CD4-positive, alpha-beta memory T cell (primary cell): ENCODE measurements around the gene INPP1. TPM values are rescaled to one million over a fixed set of nuclear protein-coding genes. Genes with fewer than 3 reads are reported as not detected.

ENCODE experiments used
- CTCF ChIA-PET: fragments of 350-600 bp; sonication (Branson Sonifier 250); formaldehyde crosslinking; loops from one replicate; lab custom pipeline; 2021; ENCODE audit warnings: inconsistent platforms; ENCODE audit not compliant: partially characterized antibody; lab: Charles Lee
- POLR2A ChIA-PET: fragments of 350-600 bp; sonication (Branson Sonifier 250); formaldehyde crosslinking; loops from one replicate; lab custom pipeline; 2021; ENCODE audit not compliant: partially characterized antibody; lab: Charles Lee
- DNase-seq, 5 donors: peaks; one replicate each; pipeline versions ENCODE4 v3.0.0 to v3.0.0-alpha.2; 2020 to 2022; ENCODE audit warnings: mixed read lengths in 1 of 5
- H3K27ac ChIP-seq: one replicate; pipeline ENCODE4 v1.7.0; 2013; ENCODE audit warnings: low read depth, low read length
- H3K27me3 ChIP-seq: 2 replicates; pipeline ENCODE4 v1.7.0; 2013; ENCODE audit warnings: mild to moderate bottlenecking, low read length, moderate library complexity; ENCODE audit not compliant: insufficient read depth
- H3K36me3 ChIP-seq: 2 replicates; pipeline ENCODE4 v1.7.0; 2013; ENCODE audit warnings: mild to moderate bottlenecking, low read length, moderate library complexity; ENCODE audit not compliant: insufficient read depth
- H3K4me1 ChIP-seq: 2 replicates; pipeline ENCODE4 v1.7.0; 2013; ENCODE audit warnings: mild to moderate bottlenecking, low read length, moderate library complexity; ENCODE audit not compliant: insufficient read depth
- H3K4me3 ChIP-seq, 2 donors: one replicate each; pipeline ENCODE4 v1.7.0; 2013; ENCODE audit warnings: low read length in 2 of 2, mild to moderate bottlenecking in 1 of 2
- H3K9me3 ChIP-seq, 2 donors: one replicate each; pipeline ENCODE4 v1.7.0; 2013; ENCODE audit warnings: low read length in 2 of 2, control low read depth in 1 of 2; ENCODE audit not compliant: control insufficient read depth in 1 of 2
- H3K27ac Mint-ChIP-seq, 7 donors: one replicate each; pipeline ENCODE4 v1.8.0; 2020 to 2021; ENCODE audit warnings: mixed read lengths in 7 of 7, mild to moderate bottlenecking in 6 of 7, inconsistent platforms in 3 of 7, moderate library complexity in 3 of 7
- H3K27me3 Mint-ChIP-seq, 2 donors: one replicate each; pipeline ENCODE4 v1.8.0; 2020 to 2021; ENCODE audit warnings: mixed read lengths in 2 of 2
- H3K36me3 Mint-ChIP-seq, 2 donors: one replicate each; pipeline ENCODE4 v1.8.0; 2020 to 2021; ENCODE audit warnings: mixed read lengths in 2 of 2, inconsistent platforms in 1 of 2, mild to moderate bottlenecking in 1 of 2
- H3K4me1 Mint-ChIP-seq, 4 donors: one replicate each; pipeline ENCODE4 v1.8.0; 2020 to 2021; ENCODE audit warnings: mixed read lengths in 4 of 4, mild to moderate bottlenecking in 1 of 4
- H3K4me3 Mint-ChIP-seq, 8 donors: one replicate each; pipeline ENCODE4 v1.8.0; 2020 to 2021; ENCODE audit warnings: mixed read lengths in 8 of 8, mild to moderate bottlenecking in 7 of 8, moderate library complexity in 6 of 8, inconsistent platforms in 3 of 8
- H3K9me3 Mint-ChIP-seq, 8 donors: one replicate each; pipeline ENCODE4 v1.8.0; 2020 to 2021; ENCODE audit warnings: mixed read lengths in 8 of 8, mild to moderate bottlenecking in 5 of 8, inconsistent platforms in 3 of 8, moderate library complexity in 1 of 8
- intact Hi-C: fragments of 100-400 bp; cut with micrococcal nuclease; formaldehyde crosslinking; loops from one replicate; pipeline ENCODE4 v1.15.1; 2023
- polyA plus RNA-seq, 2 donors: library from polyadenylated mRNA; unstranded; fragments of 300-500 nt; fragmentation: Illumina TruSeq; gene quantifications; one replicate each; pipeline ENCODE4 v1.2.3, GENCODE V29; 2021
- total RNA-seq, 2 experiments: library from RNA; stranded (reverse); gene quantifications; one replicate each; pipeline ENCODE4 v1.2.3, GENCODE V29; 2021

INPP1 gene
- total and polyA plus RNA-seq, 4 experiments from 2014 or later = 3.1 to 3.7 (median 3.3) TPM

DNA sequence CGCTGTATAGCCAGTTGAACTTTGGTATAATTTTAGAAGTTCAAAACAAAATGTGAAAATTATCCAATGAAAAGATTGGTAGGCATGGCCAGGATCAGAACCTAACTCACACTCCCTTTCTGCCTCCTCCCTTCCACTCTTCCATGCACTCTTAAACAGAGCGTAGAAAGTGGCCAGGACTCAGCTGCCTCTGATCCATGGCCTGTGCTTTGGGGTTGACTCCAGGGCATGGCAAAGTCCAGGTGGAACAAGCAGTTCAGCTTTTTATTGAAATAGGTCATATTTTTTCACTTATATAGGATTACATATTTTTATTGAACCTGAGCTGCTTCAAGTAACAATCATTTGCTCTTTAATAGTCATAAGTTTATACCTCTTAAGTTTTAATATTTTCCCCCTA is 26.2 kb downstream of the INPP1 start:
- no peaks in the 10 kb centered on the region for H3K4me1 ChIP-seq
- no peaks in the 10 kb centered on the region for H3K27me3 ChIP-seq
- peaks cover 27 to 34% of the 10 kb centered on the region in 2 donors for H3K36me3 Mint-ChIP-seq
- H3K4me3 Mint-ChIP-seq = no peak overlapping the region
- no peaks in the 10 kb centered on the region for H3K9me3 Mint-ChIP-seq
- CTCF ChIA-PET = interaction anchor here (0.9 to 2.0 kb wide), 8 partner anchors 25 to 711 kb away, joined by 3 to 6 read pairs (median 4); no protein-coding TSS in a partner anchor
- peaks cover 13% of the 10 kb centered on the region for H3K36me3 ChIP-seq
- no peak overlapping the region for H3K4me3 ChIP-seq
- POLR2A ChIA-PET = no interaction called here
- no peaks in the 10 kb centered on the region for H3K27me3 Mint-ChIP-seq
- DNase-seq = no peak
- no peak overlapping the region for H3K27ac ChIP-seq
- no peaks in the 10 kb centered on the region for H3K9me3 ChIP-seq
- peak overlapping the region in 1 of 7 donors; percentile 24 for H3K27ac Mint-ChIP-seq
- H3K4me1 Mint-ChIP-seq = peaks cover 0 to 2% (median 0%) of the 10 kb centered on the region in 4 donors
- intact Hi-C loops = no loop called here

DNA sequence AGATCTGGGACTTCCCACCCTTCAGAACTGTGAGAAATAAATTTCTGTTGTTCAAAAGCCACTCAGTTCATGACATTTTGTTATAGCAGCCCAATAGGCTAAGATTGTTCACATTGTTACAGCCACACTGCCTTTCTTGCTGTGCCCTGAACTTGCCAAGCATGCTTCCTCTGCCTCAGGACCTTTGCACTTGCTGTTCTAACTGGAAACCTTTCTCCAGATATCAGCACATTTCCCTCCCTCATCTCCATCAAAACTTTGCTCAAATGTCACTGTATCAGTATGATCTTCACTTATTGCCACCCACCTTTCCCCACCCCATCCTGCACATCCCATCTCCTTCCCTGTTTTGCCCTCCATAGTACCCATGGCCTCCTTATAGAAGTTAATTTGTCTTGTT is 32.7 kb downstream of the INPP1 start:
- no peak overlapping the region for H3K27ac ChIP-seq
- intact Hi-C loops = no loop called here

DNA sequence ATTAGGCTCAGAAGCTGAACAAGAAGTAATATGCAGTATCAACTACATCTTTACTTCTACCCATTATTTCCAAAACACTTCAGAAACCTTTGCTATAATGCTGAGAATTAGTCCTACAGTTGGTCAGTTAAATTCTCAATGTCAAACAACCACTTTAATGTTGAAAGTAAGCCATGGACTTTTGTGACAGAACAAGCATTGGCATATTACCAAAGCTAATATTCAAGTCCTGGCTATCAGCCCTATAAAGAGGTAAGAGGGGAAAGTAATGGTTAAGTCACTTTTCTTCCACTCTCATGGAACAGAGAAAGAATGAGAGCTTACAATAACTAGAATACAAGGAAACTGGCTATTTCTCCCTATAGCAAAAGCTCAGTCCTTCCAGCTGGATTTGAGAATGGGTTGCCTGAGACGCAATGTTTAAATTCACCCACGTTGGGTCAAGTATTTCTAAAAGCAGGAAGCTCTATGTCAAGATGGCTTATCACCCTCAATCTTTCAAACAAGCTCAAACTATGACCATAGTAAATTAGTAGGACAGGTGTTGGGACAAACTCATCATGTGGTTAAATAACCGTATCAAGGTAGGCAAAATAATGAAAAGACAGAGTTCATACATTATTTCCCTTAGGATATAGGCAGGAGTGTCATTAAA is 33.3 kb downstream of the INPP1 start:
- H3K9me3 Mint-ChIP-seq = no peaks in the 10 kb centered on the region
- H3K36me3 Mint-ChIP-seq = peaks cover 0 to 1% of the 10 kb centered on the region in 2 donors
- H3K27me3 Mint-ChIP-seq = no peaks in the 10 kb centered on the region
- ChIA-PET POLR2A (no interaction called here), CTCF (interaction anchor here (0.6 to 2.1 kb wide), 6 partner anchors 9 to 303 kb away, joined by 3 to 11 read pairs (median 4); no protein-coding TSS in a partner anchor)
- H3K27ac ChIP-seq = no peak overlapping the region
- intact Hi-C loops = no loop called here
- no peak overlapping the region for H3K4me3 Mint-ChIP-seq
- DNase-seq = no peak
- H3K4me1 Mint-ChIP-seq = peaks cover 0 to 2% (median 0%) of the 10 kb centered on the region in 4 donors
- no peak overlapping the region for H3K4me3 ChIP-seq
- H3K27me3 ChIP-seq = no peaks in the 10 kb centered on the region
- H3K4me1 ChIP-seq = no peaks in the 10 kb centered on the region
- no peak overlapping the region for H3K27ac Mint-ChIP-seq
- H3K36me3 ChIP-seq = no peaks in the 10 kb centered on the region
- no peaks in the 10 kb centered on the region for H3K9me3 ChIP-seq

More for the DNA sequence above, 32.7 kb downstream of the INPP1 start:
- CTCF ChIA-PET = interaction anchor here (1.1 to 2.1 kb wide), 5 partner anchors 9 to 304 kb away, joined by 3 to 11 read pairs (median 5); no protein-coding TSS in a partner anchor
- H3K27ac Mint-ChIP-seq = peak overlapping the region in 1 of 7 donors; percentile 13
- no peaks in the 10 kb centered on the region for H3K4me1 ChIP-seq
- H3K9me3 ChIP-seq = no peaks in the 10 kb centered on the region
- H3K9me3 Mint-ChIP-seq = no peaks in the 10 kb centered on the region
- H3K4me1 Mint-ChIP-seq = peaks cover 0 to 2% (median 0%) of the 10 kb centered on the region in 4 donors
- H3K27me3 Mint-ChIP-seq = no peaks in the 10 kb centered on the region
- no peaks in the 10 kb centered on the region for H3K36me3 ChIP-seq
- POLR2A ChIA-PET = no interaction called here
- H3K36me3 Mint-ChIP-seq = peaks cover 1% of the 10 kb centered on the region in 2 donors
- H3K4me3 Mint-ChIP-seq = no peak overlapping the region
- H3K4me3 ChIP-seq = no peak overlapping the region
- no peaks in the 10 kb centered on the region for H3K27me3 ChIP-seq
- no peak for DNase-seq

DNA sequence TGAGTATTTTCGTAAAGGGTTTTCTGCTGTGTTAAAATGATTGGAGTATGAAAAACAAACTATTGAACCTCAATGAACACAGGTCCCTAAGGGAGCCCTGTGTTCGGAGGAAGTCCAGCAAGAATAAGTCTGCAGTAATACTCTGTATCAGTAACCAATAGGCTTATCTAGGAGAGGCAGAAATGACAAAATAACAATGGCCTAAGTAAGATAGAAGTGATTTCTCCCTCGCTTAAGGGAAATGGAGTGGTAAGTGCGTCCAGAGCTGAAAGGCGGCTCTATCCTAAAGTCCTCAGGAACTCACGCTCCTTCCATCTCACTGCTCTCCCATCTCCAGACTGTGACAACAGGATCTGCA is 35.5 kb downstream of the INPP1 start:
- no peaks in the 10 kb centered on the region for H3K27me3 ChIP-seq
- CTCF ChIA-PET = interaction anchor here (7.2 kb wide), 1 partner anchor 299 kb away, joined by 125 read pairs; no protein-coding TSS in a partner anchor
- H3K27me3 Mint-ChIP-seq = peaks cover 0 to 1% of the 10 kb centered on the region in 2 donors

DNA sequence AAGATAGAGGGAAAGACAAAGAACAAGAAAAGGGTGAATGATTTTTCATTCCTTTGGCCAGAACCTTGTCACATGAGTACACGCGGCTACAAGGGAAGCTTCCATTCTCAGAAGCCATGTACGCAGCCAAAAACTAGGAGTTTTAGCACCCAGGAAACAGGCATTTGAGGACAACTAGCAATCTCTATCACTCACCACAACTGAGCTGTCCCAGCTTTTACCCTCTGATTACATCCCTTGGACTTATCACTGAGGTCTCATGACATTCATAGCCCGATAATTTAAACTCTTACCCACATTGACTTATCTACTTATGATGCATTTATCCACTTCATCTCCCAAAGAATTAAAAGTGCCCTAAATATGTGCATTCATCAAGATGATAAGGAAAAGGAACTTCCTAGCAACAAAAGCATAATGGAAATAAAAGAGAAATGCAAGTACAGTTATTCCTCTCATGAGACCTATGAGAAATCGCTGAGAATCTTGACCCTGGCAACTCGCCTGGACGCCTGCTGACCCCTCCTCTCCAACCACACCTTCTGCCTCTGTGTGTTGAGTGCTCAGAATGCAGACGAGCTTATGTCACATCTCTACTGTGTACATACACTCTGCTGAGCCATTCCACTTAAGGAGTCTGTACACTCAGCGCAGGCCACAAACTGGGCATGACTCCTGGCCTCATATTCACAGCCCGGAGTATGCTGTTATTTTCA is 36.0 kb downstream of the INPP1 start:
- Histone ChIP-seq H3K36me3 (no peaks in the 10 kb centered on the region), H3K4me3 (no peak overlapping the region), H3K27me3 (no peaks in the 10 kb centered on the region), H3K9me3 (no peaks in the 10 kb centered on the region), H3K27ac (no peak overlapping the region), H3K4me1 (no peaks in the 10 kb centered on the region)
- ChIA-PET CTCF (interaction anchor here (1.3 to 7.2 kb wide), 2 partner anchors 36 to 299 kb away, joined by 3 to 125 read pairs; no protein-coding TSS in a partner anchor), POLR2A (no interaction called here)
- peaks cover 0 to 1% of the 10 kb centered on the region in 2 donors for H3K27me3 Mint-ChIP-seq
- intact Hi-C loops = no loop called here
- H3K4me3 Mint-ChIP-seq = no peak overlapping the region
- H3K36me3 Mint-ChIP-seq = no peaks in the 10 kb centered on the region
- H3K9me3 Mint-ChIP-seq = no peaks in the 10 kb centered on the region
- no peak for DNase-seq
- no peak overlapping the region for H3K27ac Mint-ChIP-seq
- H3K4me1 Mint-ChIP-seq = peaks cover 0 to 3% (median 0%) of the 10 kb centered on the region in 4 donors

More for the DNA sequence above, 35.5 kb downstream of the INPP1 start:
- H3K4me1 Mint-ChIP-seq = peaks cover 0 to 3% (median 0%) of the 10 kb centered on the region in 4 donors
- H3K36me3 Mint-ChIP-seq = no peaks in the 10 kb centered on the region
- H3K4me3 Mint-ChIP-seq = no peak overlapping the region
- no peak overlapping the region for H3K27ac Mint-ChIP-seq
- intact Hi-C loops = no loop called here
- Histone ChIP-seq H3K9me3 (no peaks in the 10 kb centered on the region), H3K4me1 (no peaks in the 10 kb centered on the region), H3K36me3 (no peaks in the 10 kb centered on the region), H3K27ac (no peak overlapping the region), H3K4me3 (no peak overlapping the region)
- POLR2A ChIA-PET = no interaction called here
- DNase-seq = no peak
- H3K9me3 Mint-ChIP-seq = no peaks in the 10 kb centered on the region

DNA sequence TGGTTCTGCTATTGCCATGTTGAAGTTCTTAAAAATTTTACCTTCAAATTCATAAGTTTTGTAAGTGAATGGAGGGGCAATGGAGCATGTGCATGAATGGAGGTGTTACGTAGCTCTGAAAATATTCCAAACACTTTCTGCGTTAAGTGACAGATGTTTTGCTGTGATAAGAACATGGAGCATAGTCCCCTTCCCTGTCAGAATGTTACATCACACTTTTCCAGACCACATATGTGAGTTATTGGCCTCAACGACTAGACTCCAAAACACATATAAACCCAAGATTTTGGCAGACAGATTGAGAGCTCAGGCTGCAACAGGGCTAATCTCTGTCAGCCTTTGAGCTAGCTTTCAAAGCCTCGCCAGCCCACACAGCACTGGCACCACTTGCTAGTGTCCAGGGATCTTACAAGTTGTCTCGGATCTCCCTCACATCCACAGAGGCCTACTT is 37.6 kb downstream of the INPP1 start:
- H3K27ac ChIP-seq = no peak overlapping the region
- intact Hi-C loops = no loop called here
- no peaks in the 10 kb centered on the region for H3K36me3 Mint-ChIP-seq
- H3K4me3 ChIP-seq = no peak overlapping the region
- no peak overlapping the region for H3K4me3 Mint-ChIP-seq
- H3K27me3 Mint-ChIP-seq = peaks cover 0 to 1% of the 10 kb centered on the region in 2 donors
- H3K9me3 ChIP-seq = no peaks in the 10 kb centered on the region
- no peaks in the 10 kb centered on the region for H3K4me1 ChIP-seq
- H3K9me3 Mint-ChIP-seq = no peaks in the 10 kb centered on the region
- peaks cover 0 to 3% (median 0%) of the 10 kb centered on the region in 4 donors for H3K4me1 Mint-ChIP-seq
- no peak for DNase-seq
- ChIA-PET CTCF (interaction anchor here (1.2 to 7.2 kb wide), 3 partner anchors 34 to 470 kb away, joined by 3 to 125 read pairs (median 3); no protein-coding TSS in a partner anchor), POLR2A (interaction anchor here (1.0 kb wide), 1 partner anchor 153 kb away, joined by 3 read pairs; no protein-coding TSS in a partner anchor)
- no peaks in the 10 kb centered on the region for H3K36me3 ChIP-seq
- H3K27ac Mint-ChIP-seq = no peak overlapping the region
- H3K27me3 ChIP-seq = no peaks in the 10 kb centered on the region

DNA sequence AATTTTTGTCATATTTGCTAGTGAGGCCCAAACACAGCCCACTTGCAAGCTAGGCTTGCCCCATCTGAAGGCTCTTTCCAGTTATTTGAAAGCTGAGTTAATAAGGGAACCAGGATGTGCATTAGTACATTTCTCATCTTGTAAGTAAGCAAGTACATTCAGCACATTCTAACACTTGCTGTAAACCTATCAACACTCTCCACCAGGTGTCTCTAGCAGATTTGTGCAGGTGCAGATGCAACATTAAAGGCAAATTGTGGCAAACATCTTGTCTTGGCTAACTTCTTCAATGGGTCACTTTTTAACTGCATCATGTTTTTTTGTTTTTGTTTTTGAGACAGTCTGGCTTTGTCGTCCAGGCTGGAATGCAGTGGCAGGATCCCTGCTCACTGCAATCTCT is 39.5 kb downstream of the INPP1 start:
- Histone ChIP-seq H3K36me3 (no peaks in the 10 kb centered on the region), H3K27me3 (no peaks in the 10 kb centered on the region), H3K4me3 (no peak overlapping the region), H3K27ac (no peak overlapping the region), H3K4me1 (no peaks in the 10 kb centered on the region), H3K9me3 (no peaks in the 10 kb centered on the region)
- CTCF ChIA-PET = interaction anchor here (0.7 to 7.2 kb wide), 16 partner anchors 10 to 295 kb away, joined by 3 to 125 read pairs (median 3); no protein-coding TSS in a partner anchor
- Mint-ChIP-seq H3K9me3 (no peaks in the 10 kb centered on the region), H3K27ac (no peak overlapping the region), H3K4me1 (peaks cover 0 to 3% (median 0%) of the 10 kb centered on the region in 4 donors), H3K4me3 (no peak overlapping the region), H3K36me3 (no peaks in the 10 kb centered on the region), H3K27me3 (peaks cover 0 to 1% of the 10 kb centered on the region in 2 donors)
- DNase-seq = peak; percentile 50 to 66 (median 61)
- POLR2A ChIA-PET = interaction anchor here (1.1 to 1.5 kb wide), 2 partner anchors 24 to 26 kb away, joined by 3 to 4 read pairs; partner anchors contain the start of gene MFSD6
- intact Hi-C loops = loop anchor here (1.0 to 2.0 kb wide), 3 partner anchors 134 to 297 kb away; no protein-coding TSS in a partner anchor
